Measurements from ENCODE around the gene PFDN1. TPM values are rescaled to one million over a fixed set of nuclear protein-coding genes. Genes with fewer than 3 reads are reported as not detected.

The PFDN1 gene
- total RNA-seq, 4 donors from 2014 or later = 58.7 to 91.7 (median 76.2) TPM

- no peak overlapping the region for H3K27ac ChIP-seq
- peaks cover 12% of the 10 kb centered on the region for H3K36me3 ChIP-seq
- no peaks in the 10 kb centered on the region for H3K9me3 ChIP-seq
- H3K27me3 ChIP-seq = no peaks in the 10 kb centered on the region
- H3K4me1 ChIP-seq = peaks cover 57% of the 10 kb centered on the region
- peak in 1 of 2 donors; percentile 71 for DNase-seq (ENCODE audit: low spot score in 2 of 2)
- WGBS = 78% methylated on average over 4 of the region's 4 CpGs
- TF ChIP-seq POLR2AphosphoS5 (IDR thresholded peaks at IDR 0.05) = no peak
- no peak for TF ChIP-seq CTCF (IDR thresholded peaks at IDR 0.05)
- no peak for TF ChIP-seq EP300 (IDR thresholded peaks at IDR 0.05)
- TF ChIP-seq POLR2A (IDR thresholded peaks at IDR 0.05) = no peak
- H3K4me3 ChIP-seq = no peak overlapping the region
These were observed 59.9 kb downstream of the PFDN1 start for GRCh38 chr5:140242890-140243585.

GRCh38 chr5:140242099-140242498 lies 60.8 kb downstream of the PFDN1 start:
- 61% methylated on average over 5 of the region's 5 CpGs for WGBS

GRCh38 chr5:140240987-140241706 lies 61.8 kb downstream of the PFDN1 start:
- Histone ChIP-seq H3K4me1 (peaks cover 65% of the 10 kb centered on the region), H3K36me3 (peaks cover 12% of the 10 kb centered on the region), H3K9me3 (no peaks in the 10 kb centered on the region), H3K27ac (peak overlapping the region; percentile 59), H3K27me3 (no peaks in the 10 kb centered on the region), H3K4me3 (no peak overlapping the region)
- TF ChIP-seq EP300 (IDR thresholded peaks at IDR 0.05) (no peak), POLR2A (IDR thresholded peaks at IDR 0.05) (no peak), POLR2AphosphoS5 (IDR thresholded peaks at IDR 0.05) (no peak)
- peak; percentile 86 to 87 for DNase-seq (ENCODE audit: low spot score in 2 of 2)
- WGBS = 25% methylated on average over 8 of the region's 9 CpGs

More at GRCh38 chr5:140242099-140242498, 60.8 kb downstream of the PFDN1 start:
- Histone ChIP-seq H3K4me3 (no peak overlapping the region), H3K4me1 (peaks cover 64% of the 10 kb centered on the region), H3K36me3 (peaks cover 12% of the 10 kb centered on the region), H3K27ac (peak overlapping the region; percentile 59), H3K9me3 (no peaks in the 10 kb centered on the region), H3K27me3 (no peaks in the 10 kb centered on the region)
- peak in 1 of 2 donors; percentile 31 for DNase-seq (ENCODE audit: low spot score in 2 of 2)
- TF ChIP-seq CTCF (IDR thresholded peaks at IDR 0.05) = peak in 1 of 2 donors; percentile 1
- no peak for TF ChIP-seq POLR2AphosphoS5 (IDR thresholded peaks at IDR 0.05)

- no peak overlapping the region for H3K4me3 ChIP-seq
- no peaks in the 10 kb centered on the region for H3K27me3 ChIP-seq
- TF ChIP-seq EP300 (IDR thresholded peaks at IDR 0.05) (no peak), POLR2A (IDR thresholded peaks at IDR 0.05) (no peak), POLR2AphosphoS5 (IDR thresholded peaks at IDR 0.05) (no peak), CTCF (IDR thresholded peaks at IDR 0.05) (peak; percentile 21 to 48)
- H3K27ac ChIP-seq = no peak overlapping the region
- peaks cover 2% of the 10 kb centered on the region for H3K36me3 ChIP-seq
- no peaks in the 10 kb centered on the region for H3K9me3 ChIP-seq
- 35% methylated on average over 8 of the region's 11 CpGs for WGBS
- peaks cover 65% of the 10 kb centered on the region for H3K4me1 ChIP-seq
- DNase-seq (ENCODE audit: low spot score in 2 of 2) = no peak
These were observed 62.8 kb downstream of the PFDN1 start for GRCh38 chr5:140239939-140240700.

- DNase-seq (ENCODE audit: low spot score in 2 of 2) = no peak
- TF ChIP-seq POLR2AphosphoS5 (IDR thresholded peaks at IDR 0.05) (no peak), EP300 (IDR thresholded peaks at IDR 0.05) (no peak), POLR2A (IDR thresholded peaks at IDR 0.05) (no peak), CTCF (IDR thresholded peaks at IDR 0.05) (no peak)
- H3K9me3 ChIP-seq = no peaks in the 10 kb centered on the region
- H3K27ac ChIP-seq = no peak overlapping the region
- WGBS = 100% methylated on average over 3 of the region's 5 CpGs
- H3K36me3 ChIP-seq = no peaks in the 10 kb centered on the region
- no peak overlapping the region for H3K4me3 ChIP-seq
- H3K4me1 ChIP-seq = peaks cover 59% of the 10 kb centered on the region
- no peaks in the 10 kb centered on the region for H3K27me3 ChIP-seq
These were observed 63.4 kb downstream of the PFDN1 start for GRCh38 chr5:140239461-140239860.

Data from suprapubic skin (tissue), 4 donors.